PC-9 (cell line): ENCODE measurements around the gene TBCD. TPM values are rescaled to one million over a fixed set of nuclear protein-coding genes. Genes with fewer than 3 reads are reported as not detected.
"Not testable (repeated sequence)": the region's sequence is repeated elsewhere in the genome, so short reads cannot be mapped to it uniquely, and the experiment has no call there.

Experiments
- BruUV-seq: library from RNA; stranded (reverse); fragments of 400-500 nt; replicated peaks from 2 replicates; lab custom pipeline; 2021; lab: Mats Ljungman, UMichigan
- CTCF ChIA-PET: fragments of 300-600 bp; sonication (Branson Sonifier 250); formaldehyde crosslinking; loops from one replicate; lab custom pipeline; 2022; ENCODE audit warnings: antibody characterized with exemption; lab: Charles Lee
- POLR2A ChIA-PET: fragments of 300-600 bp; sonication (Branson Sonifier 250); formaldehyde crosslinking; loops from one replicate; lab custom pipeline; 2022; ENCODE audit warnings: antibody characterized with exemption; ENCODE audit not compliant: unreplicated experiment; lab: Charles Lee
- DNase-seq, 2 experiments: peaks; one replicate each; pipeline versions ENCODE4 v3.0.0 to v3.0.0-alpha.2; 2015 to 2022; ENCODE audit warnings: mixed read lengths in 1 of 2
- H2AFZ ChIP-seq: fragments of 200-600 bp; sonication (generic); 2 replicates; pipeline ENCODE4 v1.8.1; 2017; ENCODE audit warnings: antibody characterized with exemption
- H3F3A ChIP-seq: fragments of 200-600 bp; sonication (generic); 2 replicates; pipeline ENCODE4 v1.8.1; 2017; ENCODE audit warnings: antibody characterized with exemption, mild to moderate bottlenecking, low read depth; ENCODE audit not compliant: insufficient read depth
- H3K27ac ChIP-seq: fragments of 200-600 bp; sonication (generic); 2 replicates; pipeline ENCODE4 v1.6.1; 2016; ENCODE audit warnings: mixed run types
- H3K27me3 ChIP-seq: fragments of 200-600 bp; sonication (generic); 2 replicates; pipeline ENCODE4 v1.6.1; 2016; ENCODE audit warnings: low read depth, mixed run types; ENCODE audit not compliant: insufficient read depth
- H3K36me3 ChIP-seq: fragments of 200-600 bp; sonication (generic); 2 replicates; pipeline ENCODE4 v1.6.1; 2016; ENCODE audit warnings: low read depth, mixed run types
- H3K4me1 ChIP-seq: fragments of 200-600 bp; sonication (generic); replicated peaks from 2 replicates; pipeline ENCODE4 v1.6.1; 2016; ENCODE audit warnings: mixed run types; ENCODE audit not compliant: insufficient read depth
- H3K4me2 ChIP-seq: fragments of 200-600 bp; sonication (generic); 2 replicates; pipeline ENCODE4 v1.6.1; 2017; ENCODE audit warnings: mixed run types
- H3K4me3 ChIP-seq: fragments of 200-600 bp; sonication (generic); 2 replicates; pipeline ENCODE4 v1.6.1; 2016; ENCODE audit warnings: mixed run types
- H3K79me2 ChIP-seq: fragments of 200-600 bp; sonication (generic); 2 replicates; pipeline ENCODE4 v1.6.1; 2017; ENCODE audit warnings: low read depth, mixed run types
- H3K9me2 ChIP-seq: fragments of 200-600 bp; sonication (generic); 2 replicates; pipeline ENCODE4 v1.8.1; 2017; ENCODE audit warnings: mild to moderate bottlenecking; ENCODE audit not compliant: insufficient read depth
- H3K9me3 ChIP-seq: fragments of 200-600 bp; sonication (generic); 2 replicates; pipeline ENCODE4 v1.8.1; 2016; ENCODE audit warnings: low read depth; ENCODE audit not compliant: insufficient read depth
- H4K20me1 ChIP-seq: fragments of 200-600 bp; sonication (generic); 2 replicates; pipeline ENCODE4 v1.8.1; 2017; ENCODE audit not compliant: insufficient read depth
- CTCF ChIP-seq: fragments of 200-600 bp; sonication (generic); conservative IDR thresholded peaks from 2 replicates; pipeline ENCODE4 v1.6.1; 2017; ENCODE audit warnings: mixed run types, antibody characterized with exemption, mild to moderate bottlenecking, moderate library complexity
- EZH2 ChIP-seq: fragments of 200-600 bp; sonication (generic); IDR thresholded peaks from 2 replicates; pipeline ENCODE4 v1.8.0; 2017; ENCODE audit warnings: antibody characterized with exemption, low read depth
- intact Hi-C: fragments of 100-400 bp; cut with micrococcal nuclease; formaldehyde crosslinking; loops from one replicate; pipeline ENCODE4 v1.10.0; 2022; ENCODE audit not compliant: unreplicated experiment
- total RNA-seq: library from RNA; stranded (reverse); gene quantifications from 2 replicates; pipeline ENCODE4 v1.2.3, GENCODE V29; 2021

Gene TBCD
- total RNA-seq, 1 experiment from 2014 or later, result 115 TPM

GRCh38 chr17:82963104-82963950 lies 211.5 kb downstream of the TBCD start:
- H3K4me2 ChIP-seq, result no peak overlapping the region

GRCh38 chr17:82964451-82964850 lies 212.6 kb downstream of the TBCD start:
- BruUV-seq, H3K4me2 ChIP-seq, H4K20me1 ChIP-seq, H3K27ac ChIP-seq, POLR2A ChIA-PET, H2AFZ ChIP-seq, H3K4me3 ChIP-seq, H3K9me3 ChIP-seq, H3K79me2 ChIP-seq, DNase-seq, H3K27me3 ChIP-seq, H3K4me1 ChIP-seq, H3K9me2 ChIP-seq, intact Hi-C loops, H3K36me3 ChIP-seq, H3F3A ChIP-seq: not testable (repeated sequence)
- CTCF ChIA-PET, result interaction anchor here (0.7 kb wide), 1 partner anchor 18 kb away, joined by 4 read pairs; no protein-coding TSS in a partner anchor

More at GRCh38 chr17:82963104-82963950, 211.5 kb downstream of the TBCD start:
- H2AFZ ChIP-seq, result no peak overlapping the region
- H3K9me2 ChIP-seq, result no peaks in the 10 kb centered on the region
- ChIA-PET POLR2A (no interaction called here), CTCF (no interaction called here)
- no peaks in the 10 kb centered on the region for H4K20me1 ChIP-seq
- H3K4me1 ChIP-seq, result no peaks in the 10 kb centered on the region
- intact Hi-C loops, result no loop called here
- H3K36me3 ChIP-seq, result no peaks in the 10 kb centered on the region
- H3K9me3 ChIP-seq, result no peaks in the 10 kb centered on the region
- no peaks in the 10 kb centered on the region for H3K79me2 ChIP-seq
- H3F3A ChIP-seq, result no peaks in the 10 kb centered on the region
- no peak overlapping the region for H3K27ac ChIP-seq
- H3K4me3 ChIP-seq, result no peak overlapping the region
- no TSS peak for BruUV-seq
- H3K27me3 ChIP-seq, result no peaks in the 10 kb centered on the region
- TF ChIP-seq EZH2, result no peak
- TF ChIP-seq CTCF, result no peak
- DNase-seq, result peak in 1 of 2 experiments; percentile 15

GRCh38 chr17:82964851-82965341 lies 213.0 kb downstream of the TBCD start:
- Histone ChIP-seq H3K4me1 (no peaks in the 10 kb centered on the region), H3K9me2 (no peaks in the 10 kb centered on the region), H3K4me2 (no peak overlapping the region), H3K9me3 (no peaks in the 10 kb centered on the region), H3K36me3 (no peaks in the 10 kb centered on the region), H3F3A (no peaks in the 10 kb centered on the region), H3K27ac (no peak overlapping the region), H3K4me3 (no peak overlapping the region), H3K79me2 (no peaks in the 10 kb centered on the region), H4K20me1 (no peaks in the 10 kb centered on the region), H2AFZ (no peak overlapping the region), H3K27me3 (no peaks in the 10 kb centered on the region)
- CTCF ChIA-PET, result no interaction called here
- no peak for DNase-seq
- BruUV-seq, result no TSS peak
- TF ChIP-seq CTCF (no peak), EZH2 (no peak)
- POLR2A ChIA-PET, result no interaction called here
- intact Hi-C loops, result no loop called here
